Lower leg skin (tissue), 3 donors: ENCODE results near the gene SYNGAP1.

ENCODE experiments used
- CTCF ChIP-seq, 3 donors: fragments of 450-650 bp; IDR thresholded peaks; one replicate each; pipeline ENCODE4 v1.5.1; 2016; ENCODE audit warnings: antibody characterized with exemption in 3 of 3, mild to moderate bottlenecking in 3 of 3, moderate library complexity in 2 of 3
- POLR2A ChIP-seq, 2 donors: fragments of 450-650 bp; IDR thresholded peaks; one replicate each; pipeline ENCODE4 v1.6.1; 2016 to 2017; ENCODE audit warnings: antibody characterized with exemption in 2 of 2, mild to moderate bottlenecking in 1 of 2, moderate library complexity in 1 of 2

- no peak for TF ChIP-seq CTCF (IDR thresholded peaks at IDR 0.05)
- TF ChIP-seq POLR2A (IDR thresholded peaks at IDR 0.05) = no peak
Measured at GRCh38 chr6:33416386-33417127, 3.3 kb upstream of the SYNGAP1 start.
